ENCODE data around the gene RHOD.

DNA sequence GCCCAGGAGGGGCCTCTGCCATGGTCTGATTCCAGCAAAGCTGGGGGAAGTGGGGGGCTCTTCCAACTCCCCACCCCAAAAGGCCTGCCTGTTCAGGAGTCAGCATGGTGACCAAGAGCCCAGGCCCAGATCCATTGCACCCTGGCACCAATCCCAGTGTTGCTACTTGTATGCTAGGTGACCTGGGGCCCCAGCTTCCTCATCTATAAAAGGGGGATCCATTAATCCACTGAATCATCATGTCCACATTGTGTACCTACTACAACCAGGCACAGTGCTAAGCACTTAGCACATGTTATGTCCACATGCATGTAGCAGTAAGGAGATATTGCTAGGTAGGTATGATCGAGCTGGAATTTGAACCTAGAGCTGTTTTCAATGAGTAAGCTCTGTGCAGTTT is 31.7 kb upstream of the RHOD start:
- TF ChIP-seq, protein P1, sequence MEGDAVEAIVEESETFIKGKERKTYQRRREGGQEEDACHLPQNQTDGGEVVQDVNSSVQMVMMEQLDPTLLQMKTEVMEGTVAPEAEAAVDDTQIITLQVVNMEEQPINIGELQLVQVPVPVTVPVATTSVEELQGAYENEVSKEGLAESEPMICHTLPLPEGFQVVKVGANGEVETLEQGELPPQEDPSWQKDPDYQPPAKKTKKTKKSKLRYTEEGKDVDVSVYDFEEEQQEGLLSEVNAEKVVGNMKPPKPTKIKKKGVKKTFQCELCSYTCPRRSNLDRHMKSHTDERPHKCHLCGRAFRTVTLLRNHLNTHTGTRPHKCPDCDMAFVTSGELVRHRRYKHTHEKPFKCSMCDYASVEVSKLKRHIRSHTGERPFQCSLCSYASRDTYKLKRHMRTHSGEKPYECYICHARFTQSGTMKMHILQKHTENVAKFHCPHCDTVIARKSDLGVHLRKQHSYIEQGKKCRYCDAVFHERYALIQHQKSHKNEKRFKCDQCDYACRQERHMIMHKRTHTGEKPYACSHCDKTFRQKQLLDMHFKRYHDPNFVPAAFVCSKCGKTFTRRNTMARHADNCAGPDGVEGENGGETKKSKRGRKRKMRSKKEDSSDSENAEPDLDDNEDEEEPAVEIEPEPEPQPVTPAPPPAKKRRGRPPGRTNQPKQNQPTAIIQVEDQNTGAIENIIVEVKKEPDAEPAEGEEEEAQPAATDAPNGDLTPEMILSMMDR (IDR thresholded peaks at IDR 0.05; ENCODE audit: extremely low read depth in 1 of 2, insufficient read depth in 1 of 2, low read depth in 1 of 2, low read length in 2 of 2), result no peak
- TF ChIP-seq EZH2 (IDR thresholded peaks at IDR 0.05; ENCODE audit: borderline replicate concordance, low read depth, low read length, severe bottlenecking) (no peak), POLR2AphosphoS5 (IDR thresholded peaks at IDR 0.05; ENCODE audit: insufficient read depth, low read depth, low read length) (no peak), POLR2A (IDR thresholded peaks at IDR 0.05; ENCODE audit: low read depth, low read length) (no peak), JUN (IDR thresholded peaks at IDR 0.05; ENCODE audit: borderline replicate concordance, insufficient read depth, insufficient read length, low read depth) (no peak), MYC (IDR thresholded peaks at IDR 0.05; ENCODE audit: low read depth, low read length) (no peak), GATA2 (IDR thresholded peaks at IDR 0.05; ENCODE audit: insufficient read depth, insufficient read length, low read depth, low read length) (no peak)
- TF ChIP-seq, protein P2, sequence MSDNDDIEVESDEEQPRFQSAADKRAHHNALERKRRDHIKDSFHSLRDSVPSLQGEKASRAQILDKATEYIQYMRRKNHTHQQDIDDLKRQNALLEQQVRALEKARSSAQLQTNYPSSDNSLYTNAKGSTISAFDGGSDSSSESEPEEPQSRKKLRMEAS (IDR thresholded peaks at IDR 0.05; ENCODE audit: insufficient read depth, insufficient read length), result no peak
